Measurements from ENCODE around the gene MCIDAS. TPM values are rescaled to one million over a fixed set of nuclear protein-coding genes. Genes with fewer than 3 reads are reported as not detected.

MCIDAS gene
- total and polyA plus RNA-seq, 2 of the 13 experiments (the other 11 are each of a cell fraction or from before 2014, with no cell fraction given), result not detected

- TF ChIP-seq ZNF616 (CRISPR knock-in tag; IDR thresholded peaks at IDR 0.05; ENCODE audit: low read depth) (0 out of 2 replicates have a peak, but pooled peaks have one; percentile 34), ZNF326 (CRISPR knock-in tag; IDR thresholded peaks at IDR 0.05; ENCODE audit: borderline replicate concordance) (no peak), ZNF350 (CRISPR knock-in tag; IDR thresholded peaks at IDR 0.05; ENCODE audit: borderline replicate concordance, low read depth) (peak; percentile 25; the same call in 1 of the 2 replicates), PCBP2 (optimal IDR thresholded peaks at IDR 0.05; ENCODE audit: low read depth, low read length, poor library complexity, severe bottlenecking) (no peak), ZNF513 (CRISPR knock-in tag; conservative IDR thresholded peaks at IDR 0.05) (no peak), ADNP (CRISPR knock-in tag; IDR thresholded peaks at IDR 0.05) (peak; percentile 62; the same call in 1 of the 2 replicates), ARHGAP35 (CRISPR knock-in tag; IDR thresholded peaks at IDR 0.05; ENCODE audit: borderline replicate concordance) (no peak), NAIF1 (CRISPR knock-in tag; IDR thresholded peaks at IDR 0.05; ENCODE audit: borderline replicate concordance) (no peak), REST (IDR thresholded peaks at IDR 0.05; ENCODE audit: borderline replicate concordance in 1 of 2, low read depth in 1 of 2, low read length in 2 of 2) (no peak), BATF2 (CRISPR knock-in tag; IDR thresholded peaks at IDR 0.05) (no peak), DRAP1 (CRISPR knock-in tag; IDR thresholded peaks at IDR 0.05) (no peak), PRDM4 (CRISPR knock-in tag; IDR thresholded peaks at IDR 0.05; ENCODE audit: borderline replicate concordance) (no peak), SPEN (CRISPR knock-in tag; IDR thresholded peaks at IDR 0.05; ENCODE audit: low read depth) (no peak), TOPORS (CRISPR knock-in tag; IDR thresholded peaks at IDR 0.05) (no peak), PITX1 (CRISPR knock-in tag; IDR thresholded peaks at IDR 0.05) (peak; percentile 12; the same call in 1 of the 2 replicates), ZFYVE20 (CRISPR knock-in tag; IDR thresholded peaks at IDR 0.05; ENCODE audit: borderline replicate concordance, low read depth) (no peak), ZNF180 (CRISPR knock-in tag; IDR thresholded peaks at IDR 0.05; ENCODE audit: borderline replicate concordance, low read depth) (no peak), MXI1 (IDR thresholded peaks at IDR 0.05; ENCODE audit: borderline replicate concordance, low read depth, low read length) (no peak)
Observed at GRCh38 chr5:55226027-55226933, 835 bp downstream of the MCIDAS start (continued).
